ENCODE data around the gene OR5B21. TPM values are rescaled to one million over a fixed set of nuclear protein-coding genes. Genes with fewer than 3 reads are reported as not detected.

The OR5B21 gene
- polyA plus RNA-seq, 1 of the 3 experiments (the other 2 are of a cell fraction): not detected

- H2AFZ ChIP-seq (ENCODE audit: low read depth): no peak overlapping the region
- POLR2A ChIA-PET: no interaction called here
- DNase-seq: no peak
- no peaks in the 10 kb centered on the region for H4K20me1 ChIP-seq (ENCODE audit: insufficient read depth)
- H3K79me2 ChIP-seq (ENCODE audit: insufficient read depth): no peaks in the 10 kb centered on the region
- H3K4me1 ChIP-seq (ENCODE audit: control insufficient read depth in 1 of 2, insufficient read depth in 2 of 2, low read depth in 1 of 2, low read length in 1 of 2): no peaks in the 10 kb centered on the region
- CTCF ChIA-PET: interaction anchor here (0.6 kb wide), 1 partner anchor 383 kb away, joined by 3 read pairs; no protein-coding TSS in a partner anchor
- no peak overlapping the region for H3K4me3 ChIP-seq (ENCODE audit: low read depth in 2 of 2, low read length in 1 of 2)
- WGBS (ENCODE audit: low lambda C conversion rate): 0% methylated on average over 1 of the region's 1 CpG
- no peaks in the 10 kb centered on the region for H3K27me3 ChIP-seq (ENCODE audit: insufficient read depth)
- TF ChIP-seq MAX (IDR thresholded peaks at IDR 0.05; ENCODE audit: low read depth) (no peak), SIN3A (IDR thresholded peaks at IDR 0.05; ENCODE audit: borderline replicate concordance, low read depth, low read length) (no peak), ELF1 (IDR thresholded peaks at IDR 0.05) (no peak), TAF1 (IDR thresholded peaks at IDR 0.05; ENCODE audit: borderline replicate concordance, low read depth, low read length) (no peak), FOXM1 (IDR thresholded peaks at IDR 0.05; ENCODE audit: low read depth) (no peak), ZBTB33 (IDR thresholded peaks at IDR 0.05; ENCODE audit: borderline replicate concordance, low read depth) (no peak), CTCF (IDR thresholded peaks at IDR 0.05) (no peak), FOSL2 (IDR thresholded peaks at IDR 0.05; ENCODE audit: borderline replicate concordance, low read depth) (no peak), FOXJ3 (CRISPR knock-in tag; IDR thresholded peaks at IDR 0.05) (no peak), EP300 (IDR thresholded peaks at IDR 0.05; ENCODE audit: borderline replicate concordance in 1 of 2, low read depth in 1 of 2, low read length in 1 of 2) (no peak), IRF3 (IDR thresholded peaks at IDR 0.05; ENCODE audit: low read depth, low read length) (no peak), JUND (IDR thresholded peaks at IDR 0.05) (no peak), REST (IDR thresholded peaks at IDR 0.05; ENCODE audit: low read depth, low read length) (no peak), YY1 (IDR thresholded peaks at IDR 0.05; ENCODE audit: low read depth) (no peak), CHD2 (IDR thresholded peaks at IDR 0.05; ENCODE audit: low read length, partially characterized antibody) (no peak), MEF2A (IDR thresholded peaks at IDR 0.05; ENCODE audit: borderline replicate concordance, low read depth) (no peak), USF1 (IDR thresholded peaks at IDR 0.05; ENCODE audit: borderline replicate concordance, low read depth) (no peak), GATA2 (CRISPR knock-in tag; IDR thresholded peaks at IDR 0.05) (no peak), NFIC (IDR thresholded peaks at IDR 0.05; ENCODE audit: borderline replicate concordance) (no peak)
- H3K27ac ChIP-seq (ENCODE audit: low read depth in 2 of 2, low read length in 1 of 2): no peak overlapping the region
- no peak overlapping the region for H3K9ac ChIP-seq
- no peaks in the 10 kb centered on the region for H3K36me3 ChIP-seq (replicated peaks in 1 of 2; ENCODE audit: control insufficient read depth in 1 of 2, insufficient read depth in 2 of 2, low read length in 1 of 2)
- H3F3A ChIP-seq (replicated peaks; ENCODE audit: insufficient read depth): no peaks in the 10 kb centered on the region
- no peaks in the 10 kb centered on the region for H3K9me2 ChIP-seq
- peaks cover under 1% of the 10 kb centered on the region; the same call in 1 of the 2 replicates for H3K9me3 ChIP-seq
- no peak overlapping the region for H3K4me2 ChIP-seq
Observed at GRCh38 chr11:58466293-58466692, 41.6 kb downstream of the OR5B21 start.
